Measurements from ENCODE around the gene LIMS1.
"Not testable (repeated sequence)": the region's sequence is repeated elsewhere in the genome, so short reads cannot be mapped to it uniquely, and the experiment has no call there.

DNA sequence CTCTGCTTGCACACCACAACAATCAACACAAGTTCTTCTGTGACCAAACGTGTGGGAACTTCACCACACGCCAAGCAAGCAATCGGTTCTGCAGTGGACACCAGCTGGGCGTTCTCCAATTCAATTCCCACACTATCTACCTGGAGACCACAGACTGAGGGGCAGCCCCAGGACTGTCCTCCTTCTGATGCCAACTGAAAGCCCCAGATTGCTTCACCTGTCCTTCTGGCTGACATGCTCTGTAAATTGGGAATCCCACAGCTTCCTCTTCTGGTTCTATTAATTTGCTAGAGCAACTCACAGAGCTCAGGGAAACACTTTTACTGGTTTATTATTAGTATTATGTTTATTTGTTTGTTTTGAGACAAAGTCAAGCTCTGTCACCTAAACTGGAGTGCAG, 131.7 kb downstream of the LIMS1 start:
- TF ChIP-seq, protein P1, sequence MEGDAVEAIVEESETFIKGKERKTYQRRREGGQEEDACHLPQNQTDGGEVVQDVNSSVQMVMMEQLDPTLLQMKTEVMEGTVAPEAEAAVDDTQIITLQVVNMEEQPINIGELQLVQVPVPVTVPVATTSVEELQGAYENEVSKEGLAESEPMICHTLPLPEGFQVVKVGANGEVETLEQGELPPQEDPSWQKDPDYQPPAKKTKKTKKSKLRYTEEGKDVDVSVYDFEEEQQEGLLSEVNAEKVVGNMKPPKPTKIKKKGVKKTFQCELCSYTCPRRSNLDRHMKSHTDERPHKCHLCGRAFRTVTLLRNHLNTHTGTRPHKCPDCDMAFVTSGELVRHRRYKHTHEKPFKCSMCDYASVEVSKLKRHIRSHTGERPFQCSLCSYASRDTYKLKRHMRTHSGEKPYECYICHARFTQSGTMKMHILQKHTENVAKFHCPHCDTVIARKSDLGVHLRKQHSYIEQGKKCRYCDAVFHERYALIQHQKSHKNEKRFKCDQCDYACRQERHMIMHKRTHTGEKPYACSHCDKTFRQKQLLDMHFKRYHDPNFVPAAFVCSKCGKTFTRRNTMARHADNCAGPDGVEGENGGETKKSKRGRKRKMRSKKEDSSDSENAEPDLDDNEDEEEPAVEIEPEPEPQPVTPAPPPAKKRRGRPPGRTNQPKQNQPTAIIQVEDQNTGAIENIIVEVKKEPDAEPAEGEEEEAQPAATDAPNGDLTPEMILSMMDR (IDR thresholded peaks at IDR 0.05) = not testable (repeated sequence)
- TF ChIP-seq POLR2A (IDR thresholded peaks at IDR 0.05) = not testable (repeated sequence)

All from lower leg skin (tissue), 3 donors.